ENCODE data around the gene PLD4.
"Not testable (repeated sequence)": the region's sequence is repeated elsewhere in the genome, so short reads cannot be mapped to it uniquely, and the experiment has no call there.

The PLD4 gene, protein sequence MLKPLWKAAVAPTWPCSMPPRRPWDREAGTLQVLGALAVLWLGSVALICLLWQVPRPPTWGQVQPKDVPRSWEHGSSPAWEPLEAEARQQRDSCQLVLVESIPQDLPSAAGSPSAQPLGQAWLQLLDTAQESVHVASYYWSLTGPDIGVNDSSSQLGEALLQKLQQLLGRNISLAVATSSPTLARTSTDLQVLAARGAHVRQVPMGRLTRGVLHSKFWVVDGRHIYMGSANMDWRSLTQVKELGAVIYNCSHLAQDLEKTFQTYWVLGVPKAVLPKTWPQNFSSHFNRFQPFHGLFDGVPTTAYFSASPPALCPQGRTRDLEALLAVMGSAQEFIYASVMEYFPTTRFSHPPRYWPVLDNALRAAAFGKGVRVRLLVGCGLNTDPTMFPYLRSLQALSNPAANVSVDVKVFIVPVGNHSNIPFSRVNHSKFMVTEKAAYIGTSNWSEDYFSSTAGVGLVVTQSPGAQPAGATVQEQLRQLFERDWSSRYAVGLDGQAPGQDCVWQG

GRCh38 chr14:104924421-104925213, at the start of gene PLD4:
Gene PLD4, plus strand, starts transcription at chr14:104924879. Its CDS starts 2,262 bp downstream, at chr14:104927141.
- no peak for DNase-seq

GRCh38 chr14:104875412-104875751, 49.3 kb upstream of the PLD4 start:
- no peak for DNase-seq

DNA sequence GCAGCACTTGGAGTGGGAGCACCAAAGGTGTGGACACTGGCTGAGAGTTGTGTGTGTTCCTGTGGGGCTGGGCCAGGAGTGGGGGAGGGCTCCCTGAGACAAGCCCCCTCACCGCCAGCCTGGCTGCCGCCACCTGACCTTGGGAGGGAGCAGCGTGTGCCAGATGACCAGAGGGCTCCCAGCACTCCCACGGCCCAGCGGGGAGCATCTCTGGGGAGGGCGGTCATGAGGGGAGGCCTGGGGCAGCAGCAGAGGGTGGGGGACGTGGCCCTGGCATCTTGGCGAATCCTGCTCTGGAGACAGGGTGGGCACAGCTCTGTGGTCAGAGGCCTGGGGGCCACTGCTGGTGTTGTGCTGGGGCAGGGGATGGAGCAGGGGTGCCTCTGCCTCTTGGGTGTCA, 48.9 kb upstream of the PLD4 start:
- no peak for DNase-seq

- DNase-seq: peak; percentile 47
Measured at GRCh38 chr14:104876251-104876699, 48.4 kb upstream of the PLD4 start.

GRCh38 chr14:104877066-104877805, 47.4 kb upstream of the PLD4 start:
- DNase-seq: no peak

DNA sequence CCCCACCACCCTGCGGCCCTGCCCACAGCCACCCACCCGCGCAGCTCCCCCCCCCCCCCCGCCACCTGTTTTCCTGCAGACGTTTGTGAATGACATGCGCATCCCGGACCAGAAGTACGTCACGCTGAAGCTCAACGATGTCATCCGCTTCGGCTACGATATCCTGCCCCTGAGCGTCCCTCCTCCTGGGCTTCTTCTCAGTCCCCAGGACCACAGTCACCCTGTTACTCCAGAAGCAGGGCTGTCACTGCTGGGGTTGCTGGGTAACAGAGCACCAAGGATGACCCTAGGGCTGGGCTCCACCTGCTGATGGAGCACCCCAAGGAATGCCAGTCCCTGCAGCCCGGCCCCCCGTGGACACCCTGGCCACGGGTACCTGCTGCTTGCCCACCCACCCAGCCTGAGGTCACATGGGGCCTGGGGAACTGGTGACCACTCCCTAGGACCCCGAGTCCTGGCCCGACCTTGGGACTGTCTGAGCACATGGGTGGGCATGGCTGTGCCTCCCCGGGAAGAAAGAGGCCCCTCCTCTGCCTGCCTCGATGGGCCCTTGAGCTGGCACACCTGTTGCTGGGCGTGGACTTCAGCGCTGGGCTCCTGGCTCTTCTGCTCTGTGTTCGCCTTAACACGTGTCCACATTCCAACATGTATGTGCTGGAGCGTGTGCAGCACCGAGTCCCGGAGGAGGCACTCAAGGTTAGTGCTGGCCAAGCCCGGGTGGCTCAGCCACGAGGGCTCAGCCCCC, 46.7 kb upstream of the PLD4 start:
- DNase-seq: no peak

DNA sequence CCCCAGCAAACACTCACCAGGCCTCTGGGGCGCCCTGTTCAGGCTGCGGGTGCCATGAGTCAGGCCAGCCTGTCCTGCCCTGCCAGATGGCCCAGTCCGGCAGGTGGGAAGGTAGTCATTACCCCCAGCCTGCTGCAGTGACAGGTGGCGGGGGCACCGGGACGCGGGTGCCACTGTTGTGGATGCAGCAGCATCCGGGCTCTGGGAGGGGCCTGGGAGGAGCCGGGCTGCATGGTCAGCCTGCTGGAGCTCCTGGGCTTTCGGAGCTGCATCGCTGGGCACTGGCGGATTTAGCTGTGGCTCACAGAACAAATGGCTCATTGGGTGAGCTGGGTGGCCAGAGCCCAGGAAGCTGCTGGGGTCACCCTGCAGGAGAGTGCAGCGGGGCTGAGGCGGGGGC, 46.1 kb upstream of the PLD4 start:
- DNase-seq: no peak

GRCh38 chr14:104879201-104879982, 45.3 kb upstream of the PLD4 start:
- no peak for DNase-seq

GRCh38 chr14:104879983-104880565, 44.6 kb upstream of the PLD4 start:
- no peak for DNase-seq

GRCh38 chr14:104880584-104881210, 44.0 kb upstream of the PLD4 start:
- DNase-seq: no peak

DNA sequence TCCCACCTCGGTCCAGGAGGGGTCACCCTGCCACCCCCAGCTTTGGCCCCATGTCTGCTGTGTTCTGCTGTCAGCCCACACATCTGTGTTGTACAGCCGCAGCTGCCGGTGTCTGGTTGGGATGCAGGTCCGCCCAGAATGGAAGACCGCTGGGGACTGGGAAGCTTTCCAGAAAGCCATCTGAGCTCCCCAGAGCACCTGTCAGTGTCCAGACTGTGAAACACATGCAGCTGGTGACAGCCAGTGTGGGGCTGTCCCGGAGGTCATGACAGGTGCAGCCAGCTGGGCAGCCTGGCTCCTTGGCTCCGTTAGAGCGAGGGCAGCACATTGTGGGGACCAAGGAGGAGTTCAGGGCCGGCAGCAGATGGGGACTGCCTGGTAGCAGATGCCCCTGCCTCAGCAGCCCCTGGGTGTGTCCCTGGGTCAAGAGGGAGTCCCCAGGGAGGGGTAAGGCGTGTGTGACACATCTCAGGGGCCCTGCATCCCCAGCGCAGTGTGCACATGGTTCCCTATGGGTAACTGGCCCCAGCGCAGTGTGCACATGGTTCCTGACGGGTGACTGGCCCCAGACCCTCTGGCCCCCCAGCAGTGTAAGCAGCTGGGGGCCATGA, 43.2 kb upstream of the PLD4 start:
- DNase-seq: no peak

DNA sequence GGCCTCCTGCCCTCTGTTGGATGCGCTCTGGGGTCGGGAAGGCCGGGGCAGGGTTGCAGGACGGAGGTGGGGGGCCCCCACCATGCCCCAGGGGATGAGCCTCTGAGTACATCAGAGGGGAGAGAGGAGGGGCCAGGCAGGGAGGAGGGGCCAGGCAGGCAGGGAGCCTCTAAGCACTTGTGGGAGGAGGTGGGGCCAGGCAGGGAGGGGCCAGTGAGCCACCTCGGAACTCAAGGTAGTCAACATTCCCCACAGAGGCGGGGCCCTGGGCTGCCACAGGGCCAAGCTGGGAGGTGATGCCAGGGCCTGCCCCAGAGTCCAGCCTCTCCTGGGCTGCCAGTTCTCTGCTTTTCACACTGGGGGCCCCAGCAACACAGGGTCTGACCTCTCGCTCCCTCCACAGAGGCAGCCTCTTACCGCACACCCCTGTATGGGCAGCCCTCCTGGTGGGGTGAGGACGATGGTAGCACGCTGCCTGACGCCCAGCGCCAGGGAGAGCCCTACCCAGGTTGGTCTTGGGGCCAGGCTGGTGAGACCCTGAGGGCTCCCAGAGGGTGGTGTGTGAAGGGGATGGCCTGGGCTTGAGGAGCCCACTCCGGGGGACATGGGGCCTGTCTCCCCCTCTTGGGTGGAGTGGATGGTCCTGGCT, 42.2 kb upstream of the PLD4 start:
- DNase-seq: no peak

DNA sequence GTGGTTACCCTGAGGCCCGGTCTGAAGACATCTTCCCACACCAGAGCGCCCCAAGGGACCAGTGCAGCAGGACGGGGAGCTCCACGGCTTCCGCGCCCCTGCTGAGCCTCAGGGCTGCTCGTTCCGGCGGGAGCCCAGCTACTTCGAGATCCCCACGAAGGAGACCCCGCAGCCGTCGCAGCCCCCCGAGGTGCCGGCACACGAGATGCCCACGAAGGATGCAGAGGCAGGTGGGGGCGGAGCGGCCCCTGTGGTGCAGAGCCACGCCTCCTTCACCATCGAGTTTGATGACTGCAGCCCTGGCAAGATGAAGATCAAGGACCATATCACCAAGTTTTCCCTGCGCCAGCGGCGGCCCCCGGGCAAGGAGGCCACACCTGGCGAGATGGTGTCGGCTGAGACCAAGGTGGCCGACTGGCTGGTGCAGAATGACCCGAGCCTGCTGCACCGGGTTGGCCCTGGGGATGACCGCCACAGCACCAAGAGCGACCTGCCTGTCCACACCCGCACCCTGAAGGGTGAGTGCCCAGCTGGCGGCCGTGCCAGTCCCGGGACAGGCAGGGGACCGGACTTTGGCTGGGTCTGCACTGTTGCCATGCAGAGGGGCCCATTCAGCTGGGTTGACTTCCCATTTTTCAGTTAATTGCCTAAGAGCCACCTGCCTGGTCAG, 41.6 kb upstream of the PLD4 start:
- DNase-seq: no peak

DNA sequence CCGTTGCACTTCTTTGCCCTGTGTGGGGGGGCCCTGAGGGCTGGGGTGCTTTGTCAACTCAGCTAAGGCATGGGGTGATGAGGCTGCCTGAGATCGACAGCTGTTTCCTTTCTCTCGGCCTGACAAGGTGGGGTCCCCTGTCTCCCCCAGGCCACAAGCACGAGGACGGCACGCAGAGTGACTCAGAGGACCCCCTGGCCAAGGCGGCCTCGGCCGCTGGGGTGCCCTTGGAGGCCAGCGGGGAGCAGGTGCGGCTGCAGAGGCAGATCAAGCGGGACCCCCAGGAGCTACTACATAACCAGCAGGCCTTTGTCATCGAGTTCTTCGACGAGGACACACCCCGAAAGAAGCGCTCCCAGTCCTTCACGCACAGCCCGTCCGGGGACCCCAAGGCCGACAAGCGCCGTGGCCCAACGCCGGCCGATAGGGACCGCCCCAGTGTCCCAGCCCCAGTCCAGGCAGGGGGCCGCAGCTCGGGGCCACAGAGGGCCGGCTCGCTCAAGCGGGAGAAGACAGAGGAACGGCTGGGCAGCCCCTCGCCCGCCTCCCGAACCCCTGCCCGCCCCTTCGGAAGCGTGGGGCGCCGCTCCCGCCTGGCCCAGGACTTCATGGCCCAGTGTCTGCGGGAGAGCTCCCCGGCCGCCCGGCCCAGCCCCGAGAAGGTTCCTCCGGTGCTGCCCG, 40.9 kb upstream of the PLD4 start:
- no peak for DNase-seq

- DNase-seq: not testable (repeated sequence)
Measured at GRCh38 chr14:104884381-104884780, 40.3 kb upstream of the PLD4 start.

DNA sequence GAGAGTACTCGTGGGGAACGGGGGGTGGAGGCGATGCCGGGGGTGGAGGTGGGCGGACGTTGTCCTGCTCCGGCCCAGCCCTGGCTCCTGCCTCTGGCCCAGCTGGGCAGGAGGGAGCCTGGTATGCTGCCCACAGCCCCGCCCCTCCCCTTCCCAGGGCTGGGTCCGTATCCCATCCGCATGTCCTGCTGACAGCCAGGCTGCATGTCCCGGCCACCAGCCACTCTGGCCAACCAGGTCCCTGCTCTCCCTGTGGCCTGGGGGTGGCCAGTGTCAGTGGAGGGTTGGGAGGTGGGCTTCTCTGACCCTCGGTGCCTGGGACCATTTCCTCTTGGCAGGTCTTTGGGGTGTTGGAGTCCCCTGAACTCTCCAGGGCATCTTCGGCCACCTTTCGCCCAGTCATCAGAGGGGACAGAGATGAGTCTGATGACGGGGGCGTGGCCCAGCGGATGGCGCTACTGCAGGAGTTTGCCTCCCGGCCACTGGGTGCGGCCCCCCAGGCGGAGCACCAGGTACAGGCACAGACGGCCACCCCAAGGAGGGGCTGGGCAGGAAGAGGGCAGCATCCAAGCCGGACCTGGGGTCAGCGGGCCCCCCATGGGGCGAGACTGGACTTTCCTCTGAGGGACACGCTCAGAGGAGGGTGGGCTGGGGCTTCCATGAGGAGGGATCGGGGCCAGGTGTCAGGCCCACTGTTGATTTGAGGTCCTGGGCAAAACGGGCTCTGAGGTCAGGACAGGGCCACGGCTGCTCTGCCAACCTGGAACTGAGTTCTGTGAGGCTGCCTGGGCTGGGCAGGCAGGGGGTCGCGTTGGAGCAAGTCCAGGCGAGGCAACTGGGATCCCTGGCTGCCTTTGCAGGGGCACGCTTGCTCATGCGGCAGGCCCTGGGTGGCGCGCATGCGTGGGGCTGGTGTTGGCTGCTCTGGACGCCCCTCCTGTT, 39.4 kb upstream of the PLD4 start:
- no peak for DNase-seq

- no peak for DNase-seq
Measured at GRCh38 chr14:104885973-104886689, 38.5 kb upstream of the PLD4 start.

Data from activated CD4-positive, alpha-beta T cell treated with anti-CD3 and anti-CD28 coated beads, Interleukin-2, amount 50 U/mL, for 1 hour (primary cell).